CD4-positive, alpha-beta T cell treated with Interleukin-2 at 100 ng/mL for 4 hours (primary cell): ENCODE data around the gene NOS1AP.

Source experiments
- DNase-seq: peaks from one replicate; pipeline ENCODE4 v3.0.0-alpha.2; 2020; ENCODE audit warnings: low spot score

Gene NOS1AP

DNA sequence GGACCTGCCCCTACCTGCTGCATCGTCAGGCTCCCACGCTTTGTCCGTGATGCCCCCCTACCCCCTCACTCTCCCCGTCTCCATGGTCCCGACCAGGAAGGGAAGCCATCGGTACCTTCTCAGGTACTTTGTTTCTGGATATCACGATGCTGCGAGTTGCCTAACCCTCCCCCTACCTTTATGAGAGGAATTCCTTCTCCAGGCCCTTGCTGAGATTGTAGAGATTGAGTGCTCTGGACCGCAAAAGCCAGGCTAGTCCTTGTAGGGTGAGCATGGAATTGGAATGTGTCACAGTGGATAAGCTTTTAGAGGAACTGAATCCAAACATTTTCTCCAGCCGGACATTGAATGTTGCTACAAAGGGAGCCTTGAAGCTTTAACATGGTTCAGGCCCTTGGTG, 298.3 kb downstream of the NOS1AP start:
- no peak for DNase-seq

DNA sequence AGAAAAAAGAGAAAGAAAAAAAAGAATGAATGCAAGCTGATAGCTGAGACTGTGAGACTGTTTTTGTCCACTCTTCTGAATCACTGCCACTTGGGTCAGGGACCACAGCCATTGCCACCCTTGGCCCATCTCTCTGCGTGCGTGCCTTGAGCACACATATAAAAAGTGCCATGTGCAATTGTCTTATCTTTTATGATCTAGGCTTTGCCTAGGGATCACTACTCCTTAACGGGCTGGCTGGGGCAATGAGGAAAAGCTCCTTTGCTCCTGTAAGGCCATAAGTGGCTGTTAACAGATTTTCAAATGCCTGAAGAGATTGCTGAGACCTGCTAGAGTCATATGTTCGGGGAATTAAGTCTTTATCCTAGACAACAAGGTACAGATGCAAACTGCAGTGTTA, 299.0 kb downstream of the NOS1AP start:
- no peak for DNase-seq

DNA sequence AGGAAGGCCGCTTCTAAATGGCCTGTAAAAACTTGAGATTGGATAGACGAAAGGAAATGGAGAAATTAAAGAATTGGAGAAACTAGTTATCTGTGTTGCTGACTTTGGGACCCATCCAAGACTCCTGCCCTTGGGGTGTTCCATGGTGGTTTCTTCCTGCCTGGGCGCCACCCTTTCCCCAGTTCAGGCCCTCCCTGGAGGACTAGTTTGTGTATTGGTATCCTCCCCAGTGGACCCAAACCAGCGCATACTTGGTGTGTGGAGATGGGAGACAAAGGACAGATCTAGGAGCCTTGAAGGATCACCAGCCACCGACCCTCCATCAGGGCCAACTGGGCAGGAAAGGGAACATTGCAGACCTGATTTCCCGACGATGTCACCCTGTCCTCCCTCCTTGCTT, 300.1 kb downstream of the NOS1AP start:
- no peak for DNase-seq

DNA sequence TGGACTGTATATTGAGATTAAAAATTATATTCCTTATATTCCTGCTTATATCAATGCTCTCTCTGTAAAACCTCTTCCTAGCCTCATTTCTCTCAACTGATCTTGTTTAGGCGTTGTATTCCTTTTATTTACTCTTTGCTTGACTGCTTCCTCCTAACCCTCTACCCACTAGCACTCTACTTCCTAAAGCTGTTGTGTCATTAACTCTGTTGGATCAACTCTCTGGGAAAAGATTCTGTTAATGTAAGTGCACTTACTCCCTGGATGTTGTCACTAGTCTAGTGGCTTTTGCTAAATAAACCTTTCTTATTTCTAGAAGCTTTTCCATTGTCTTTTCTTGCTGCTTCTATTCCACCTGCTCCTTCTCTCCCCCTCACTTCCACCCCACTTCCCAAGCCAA, 300.7 kb downstream of the NOS1AP start:
- no peak for DNase-seq

DNA sequence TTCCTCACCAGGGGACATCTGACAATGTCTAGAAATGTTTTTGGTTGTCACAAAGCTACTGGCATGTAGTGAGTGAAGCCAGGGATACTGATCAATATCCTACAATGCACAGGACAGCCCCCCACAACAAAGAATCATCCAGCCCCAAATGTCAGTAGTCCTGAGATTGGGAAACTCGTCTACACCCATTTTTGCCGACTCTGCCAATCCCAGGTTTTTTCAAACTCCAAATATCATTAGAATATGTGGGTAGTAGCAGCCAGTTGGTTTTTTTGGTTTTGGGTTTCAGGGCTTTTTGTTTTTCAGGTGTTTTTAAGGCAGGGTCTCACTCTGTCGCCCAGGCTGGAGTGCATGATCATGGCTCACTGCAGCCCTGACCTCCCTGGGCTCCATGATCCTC, 301.2 kb downstream of the NOS1AP start:
- no peak for DNase-seq

DNA sequence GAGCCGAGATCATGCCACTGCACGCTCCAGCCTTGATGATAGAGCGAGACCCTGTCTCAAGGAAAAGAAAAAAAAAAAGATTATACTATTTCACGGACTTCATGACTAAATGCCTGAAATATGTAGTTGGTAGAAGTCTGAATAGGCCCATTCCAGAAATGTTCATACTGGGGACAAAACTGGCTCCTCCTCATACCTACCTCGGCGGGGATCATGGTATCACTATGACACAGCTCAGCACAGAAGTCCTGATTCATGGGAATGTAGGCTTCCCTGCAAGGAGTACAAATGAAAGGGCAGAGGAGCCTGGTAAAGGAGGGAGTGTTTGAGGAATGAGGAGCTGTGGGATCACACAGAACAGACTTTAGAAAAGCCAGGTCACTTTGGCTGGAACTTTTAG, 302.1 kb downstream of the NOS1AP start:
- DNase-seq, result no peak

DNA sequence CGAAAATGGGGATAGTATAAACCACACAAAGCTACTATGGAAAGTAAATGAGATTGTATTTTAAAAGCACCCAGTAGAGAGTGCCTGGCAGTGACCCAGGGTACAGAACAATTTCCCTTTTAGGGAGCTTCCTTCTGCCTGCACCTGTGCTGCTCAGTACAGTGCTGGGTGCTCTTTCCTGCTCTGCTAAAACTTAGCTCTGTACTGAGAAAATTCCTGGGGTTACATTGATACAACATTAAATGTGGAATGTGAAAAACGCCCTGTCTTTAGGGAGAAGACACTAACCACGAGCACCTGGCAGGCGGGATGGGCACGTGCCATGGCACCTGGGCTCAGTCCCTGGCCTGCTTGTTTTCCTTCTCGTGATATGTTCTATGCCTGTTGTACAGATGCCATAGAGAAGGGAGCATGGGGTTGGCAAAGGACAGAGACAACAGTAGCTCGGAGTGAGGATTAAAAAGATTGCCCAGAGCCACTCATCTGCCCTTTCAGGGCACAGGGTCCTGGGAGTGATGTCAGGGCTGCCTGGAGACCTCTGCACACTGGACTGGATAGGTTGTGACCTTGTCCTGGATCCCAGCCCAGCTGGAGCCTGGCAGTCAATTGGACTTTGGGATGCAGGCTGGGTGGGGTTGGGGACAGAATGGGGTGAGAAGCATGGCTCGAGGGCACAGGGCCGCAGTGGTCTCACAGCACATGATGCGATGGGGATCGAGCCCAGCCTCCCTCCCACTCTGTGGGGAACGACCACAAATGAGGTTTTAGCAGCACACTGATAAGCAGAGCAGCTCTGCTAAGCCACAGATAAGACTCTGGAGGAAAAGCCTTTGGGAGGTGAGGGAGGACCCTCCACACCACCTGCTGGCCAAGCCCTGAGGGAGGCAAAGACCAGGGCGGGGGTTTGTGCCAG, 302.9 kb downstream of the NOS1AP start:
- no peak for DNase-seq

DNA sequence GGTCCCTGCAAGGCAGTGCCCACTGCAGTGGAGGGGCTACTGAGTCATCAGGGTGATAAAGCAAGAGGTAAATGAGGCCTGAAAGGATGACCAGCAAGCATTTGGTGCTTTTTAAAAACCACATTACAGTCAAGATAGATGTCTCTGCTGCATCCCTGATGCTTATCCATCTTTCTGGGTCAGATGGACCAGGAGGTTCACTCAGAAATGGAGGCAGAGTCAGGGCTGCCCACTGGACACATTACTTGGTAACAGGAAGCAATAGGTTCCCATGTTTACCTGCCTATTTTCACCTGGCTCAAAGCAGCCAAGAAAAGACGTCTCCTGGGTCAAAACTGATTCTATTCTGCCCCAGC, 303.6 kb downstream of the NOS1AP start:
- no peak for DNase-seq

DNA sequence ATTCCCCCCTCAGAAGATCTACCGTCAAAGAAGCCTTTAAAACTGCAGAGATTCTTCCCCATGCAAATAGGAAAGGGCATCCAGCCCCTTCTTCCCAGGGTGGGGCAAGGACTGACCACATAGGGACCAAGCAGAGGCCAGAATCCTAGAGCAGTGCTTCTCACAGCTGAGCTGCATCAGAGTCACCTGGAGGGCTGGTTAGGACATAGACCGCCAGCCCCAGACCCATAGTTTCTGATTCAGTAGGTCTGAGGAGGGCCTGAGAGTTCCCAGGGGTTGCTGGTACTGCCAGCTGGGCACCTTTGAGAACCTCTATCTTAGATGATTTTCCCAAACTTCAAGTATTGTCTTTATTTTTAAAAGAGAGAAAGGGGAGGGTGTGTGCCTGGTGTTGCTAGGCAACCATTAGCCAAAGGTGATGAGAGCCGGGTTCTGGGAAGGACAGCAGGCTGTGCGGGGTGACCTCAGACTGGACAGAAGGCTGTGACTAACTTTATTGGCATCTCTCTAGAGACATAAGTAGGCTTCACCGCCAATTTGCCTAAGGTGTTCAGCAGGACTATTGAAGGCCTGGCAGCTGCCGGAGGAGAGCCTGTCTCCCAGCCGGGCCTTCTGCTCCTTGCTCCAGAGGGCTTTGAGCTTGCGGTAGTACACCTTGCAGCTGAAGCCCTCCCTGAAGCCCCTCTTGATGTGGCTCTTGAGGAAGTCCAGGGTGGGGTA, 304.2 kb downstream of the NOS1AP start:
- no peak for DNase-seq

DNA sequence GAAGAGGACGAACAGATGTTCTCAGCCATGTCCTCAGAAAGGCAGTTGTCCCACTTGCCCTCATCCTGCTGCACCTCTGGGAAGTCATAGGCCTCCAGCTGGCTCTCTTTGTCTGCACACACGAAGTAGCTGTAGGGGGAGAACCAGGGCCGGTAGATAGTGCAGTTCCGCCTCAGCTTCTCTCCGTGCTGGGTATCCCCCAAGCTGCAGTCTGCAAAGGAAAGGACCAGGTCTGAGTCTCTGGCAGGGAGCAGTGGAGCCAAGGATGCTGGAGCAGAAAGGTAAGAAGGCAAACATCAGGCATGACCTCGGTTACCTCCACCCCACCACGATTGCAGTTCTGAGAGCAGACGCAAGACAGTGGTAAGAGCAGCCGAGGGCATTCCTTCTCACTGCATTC, 304.9 kb downstream of the NOS1AP start:
- no peak for DNase-seq

DNA sequence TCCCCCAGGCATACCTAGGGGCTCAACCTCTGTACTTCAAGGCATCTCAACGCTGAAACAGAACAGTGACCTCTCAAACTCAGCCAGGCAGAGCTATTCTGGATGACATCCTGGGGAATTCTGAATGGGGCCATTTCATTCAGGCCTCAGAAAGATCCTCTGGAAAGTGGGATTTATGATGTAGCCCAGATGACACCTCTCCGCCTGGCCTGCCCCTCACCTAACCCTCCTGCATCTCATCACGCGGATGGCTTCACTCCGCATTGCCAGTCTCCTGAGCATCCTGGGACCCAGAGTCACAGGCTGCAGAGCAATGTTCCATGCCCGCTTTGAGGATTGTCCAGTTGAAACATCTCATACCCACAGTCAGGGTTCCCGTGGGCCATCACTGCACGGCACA, 306.0 kb downstream of the NOS1AP start:
- no peak for DNase-seq

DNA sequence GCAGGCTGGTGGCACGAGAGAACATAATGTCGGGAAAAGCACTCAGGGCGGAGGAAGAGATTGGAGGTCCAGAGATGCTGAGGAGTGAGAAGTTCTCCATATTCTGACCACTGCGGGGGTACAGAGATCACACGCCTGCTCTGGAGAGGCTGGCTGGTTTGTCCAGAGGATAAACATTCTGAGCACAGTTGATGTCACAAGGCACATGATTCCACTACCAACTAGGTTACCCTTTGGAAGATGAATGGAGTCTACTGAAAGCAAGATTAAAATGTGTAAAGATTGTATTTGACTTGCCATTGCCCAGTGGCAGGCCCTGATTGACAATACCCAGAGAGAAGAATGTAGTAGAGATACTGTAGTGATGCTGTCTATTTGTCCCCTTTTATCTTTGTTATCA, 307.2 kb downstream of the NOS1AP start, which contains the start of gene SPATA46:
Gene SPATA46, minus strand, starts transcription at position 164 of the 400 bp plus-strand sequence. Its CDS starts 64 bp downstream, at position 100.
- no peak for DNase-seq

DNA sequence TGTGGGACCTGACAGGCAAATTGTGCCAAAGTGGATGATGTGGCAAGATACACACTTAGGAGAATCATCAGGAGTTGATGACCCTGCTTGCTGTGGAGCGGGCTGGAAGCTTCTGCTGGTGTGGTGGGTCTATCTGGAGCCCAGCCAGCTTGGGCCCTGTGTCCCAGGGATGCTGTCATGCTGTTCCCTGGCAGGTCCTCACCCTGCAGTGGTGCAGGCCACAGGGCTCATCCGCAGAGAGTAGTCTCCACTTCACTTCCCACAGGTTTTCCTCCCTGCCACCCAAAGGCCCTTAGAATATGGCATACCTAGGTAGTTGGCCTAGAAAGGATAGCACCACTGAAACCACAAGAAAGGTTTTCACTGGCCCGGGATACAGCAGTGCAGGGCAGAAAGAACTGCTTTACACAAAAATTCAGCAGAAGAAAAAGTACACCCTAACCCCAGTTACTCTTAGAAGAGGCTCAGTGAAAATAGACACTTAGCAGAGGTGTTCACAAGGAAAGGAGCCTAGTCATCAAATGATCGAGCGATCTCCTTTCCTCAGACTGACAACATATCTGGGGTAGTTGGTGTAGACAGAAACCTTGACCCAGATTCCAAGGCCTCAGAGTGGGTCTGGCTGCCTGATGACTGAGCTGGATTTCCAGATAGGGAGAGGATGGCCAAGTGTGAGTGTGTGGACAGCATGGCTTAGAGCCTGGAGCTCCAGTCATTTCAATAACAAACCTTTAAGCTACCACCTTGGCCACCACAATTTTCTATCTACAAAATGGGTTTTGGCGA, 310.8 kb downstream of the NOS1AP start:
- no peak for DNase-seq

DNA sequence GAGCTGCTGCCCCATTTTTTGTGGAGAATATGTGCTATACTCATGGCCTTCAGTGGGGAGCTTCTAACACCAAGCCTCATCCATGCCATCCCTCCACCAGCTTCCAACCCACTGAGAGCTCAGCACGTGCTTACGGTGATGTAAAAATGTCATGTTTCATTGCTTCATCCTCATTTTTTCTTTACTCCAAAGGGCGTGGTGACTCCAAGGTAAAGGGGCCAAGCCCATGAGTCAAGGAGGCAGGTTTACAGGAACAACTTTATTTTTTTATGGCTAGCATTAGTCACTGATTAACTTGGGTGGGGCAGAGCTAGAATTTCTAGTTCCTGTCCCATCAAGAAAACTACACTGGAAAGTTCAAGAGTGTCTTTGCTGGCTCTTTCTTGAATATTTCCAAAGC, 311.9 kb downstream of the NOS1AP start, which contains the start of gene C1orf226:
Gene C1orf226, plus strand, starts transcription at position 346 of the 400 bp plus-strand sequence. CDS start 174 bp downstream, outside the sequence.
- no peak for DNase-seq

DNA sequence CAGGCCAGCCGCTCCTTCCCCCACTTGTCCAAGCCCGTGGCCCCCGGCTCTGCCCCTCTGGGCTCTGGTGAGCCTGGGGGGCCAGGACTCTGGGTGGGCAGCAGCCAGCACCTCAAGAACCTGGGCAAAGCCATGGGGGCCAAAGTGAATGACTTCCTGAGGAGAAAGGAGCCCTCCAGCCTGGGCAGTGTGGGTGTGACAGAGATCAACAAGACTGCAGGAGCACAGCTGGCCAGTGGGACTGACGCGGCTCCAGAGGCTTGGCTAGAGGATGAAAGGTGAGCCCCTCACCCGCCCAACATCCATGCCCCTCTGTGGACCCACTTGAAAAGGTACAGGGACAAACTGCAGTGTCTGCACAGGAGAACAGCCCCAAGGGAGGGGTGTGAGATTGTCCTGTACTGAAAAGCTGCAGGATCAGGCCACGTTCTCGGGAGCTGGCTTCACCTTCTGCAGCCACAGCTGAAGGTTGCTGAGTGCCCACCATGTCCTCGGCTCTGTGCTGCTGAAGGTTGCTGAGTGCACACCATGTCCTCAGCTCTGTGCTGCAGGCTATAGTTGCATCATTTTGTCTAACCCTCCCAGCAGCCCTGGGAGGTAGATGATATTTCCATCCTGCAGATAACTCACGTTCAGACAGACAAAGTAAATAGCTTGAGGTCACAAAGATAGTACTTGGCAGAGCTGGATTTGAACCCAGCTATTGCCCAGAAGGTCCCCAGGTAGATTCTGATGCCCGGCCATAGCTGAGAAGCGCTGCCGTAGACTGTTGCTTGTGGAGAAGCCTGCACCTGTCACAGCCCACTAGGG, 312.7 kb downstream of the NOS1AP start:
- no peak for DNase-seq

DNA sequence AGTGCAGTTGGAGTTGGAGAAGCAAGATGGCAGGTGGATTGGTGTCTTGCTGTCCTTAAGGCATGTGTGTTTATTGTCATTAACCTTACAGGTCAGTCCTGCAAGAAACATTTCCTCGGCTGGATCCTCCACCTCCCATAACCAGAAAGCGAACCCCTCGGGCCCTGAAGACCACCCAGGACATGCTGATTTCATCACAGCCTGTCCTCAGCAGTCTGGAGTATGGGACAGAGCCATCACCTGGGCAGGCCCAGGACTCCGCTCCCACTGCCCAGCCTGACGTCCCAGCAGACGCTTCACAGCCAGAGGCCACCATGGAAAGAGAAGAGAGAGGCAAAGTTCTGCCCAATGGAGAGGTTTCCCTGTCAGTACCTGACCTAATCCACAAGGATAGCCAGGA, 313.6 kb downstream of the NOS1AP start:
- no peak for DNase-seq

DNA sequence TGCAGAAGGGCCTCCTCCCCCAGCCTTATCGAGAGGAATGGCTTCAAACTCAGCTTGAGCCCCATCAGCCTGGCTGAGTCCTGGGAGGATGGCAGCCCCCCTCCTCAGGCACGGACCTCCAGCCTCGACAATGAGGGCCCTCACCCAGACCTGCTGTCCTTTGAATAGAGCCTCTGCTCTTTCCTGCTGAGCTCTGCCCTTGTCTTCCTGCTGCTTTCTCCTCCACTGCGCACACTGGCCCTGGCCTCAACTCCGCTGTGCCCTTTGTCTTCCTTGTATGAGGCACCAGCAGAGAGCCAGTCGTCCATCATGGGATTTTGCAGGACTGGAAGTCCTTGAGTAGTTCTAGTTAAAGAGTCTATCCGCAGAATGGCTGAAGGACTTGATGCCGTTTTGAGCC, 314.0 kb downstream of the NOS1AP start:
- no peak for DNase-seq

DNA sequence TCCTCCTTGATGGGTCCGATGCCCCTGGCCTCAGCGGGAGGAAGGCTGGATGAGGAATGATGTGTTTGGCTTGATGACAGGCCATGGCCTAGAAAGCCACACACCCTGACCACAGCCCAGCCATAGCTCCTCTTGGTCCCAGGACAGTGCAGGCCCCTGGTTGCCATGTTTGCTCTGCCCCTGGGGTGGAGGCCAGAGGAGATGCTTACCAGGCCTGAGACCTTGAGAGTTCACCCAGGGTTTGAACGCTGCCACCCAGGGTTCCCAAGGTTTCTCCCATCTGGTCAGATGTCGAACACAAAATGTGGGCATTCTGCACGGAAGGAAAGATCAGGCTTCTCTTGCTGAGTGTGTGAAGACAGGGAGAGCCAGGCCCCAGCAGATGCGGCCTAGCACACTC, 314.6 kb downstream of the NOS1AP start:
- DNase-seq, result no peak

DNA sequence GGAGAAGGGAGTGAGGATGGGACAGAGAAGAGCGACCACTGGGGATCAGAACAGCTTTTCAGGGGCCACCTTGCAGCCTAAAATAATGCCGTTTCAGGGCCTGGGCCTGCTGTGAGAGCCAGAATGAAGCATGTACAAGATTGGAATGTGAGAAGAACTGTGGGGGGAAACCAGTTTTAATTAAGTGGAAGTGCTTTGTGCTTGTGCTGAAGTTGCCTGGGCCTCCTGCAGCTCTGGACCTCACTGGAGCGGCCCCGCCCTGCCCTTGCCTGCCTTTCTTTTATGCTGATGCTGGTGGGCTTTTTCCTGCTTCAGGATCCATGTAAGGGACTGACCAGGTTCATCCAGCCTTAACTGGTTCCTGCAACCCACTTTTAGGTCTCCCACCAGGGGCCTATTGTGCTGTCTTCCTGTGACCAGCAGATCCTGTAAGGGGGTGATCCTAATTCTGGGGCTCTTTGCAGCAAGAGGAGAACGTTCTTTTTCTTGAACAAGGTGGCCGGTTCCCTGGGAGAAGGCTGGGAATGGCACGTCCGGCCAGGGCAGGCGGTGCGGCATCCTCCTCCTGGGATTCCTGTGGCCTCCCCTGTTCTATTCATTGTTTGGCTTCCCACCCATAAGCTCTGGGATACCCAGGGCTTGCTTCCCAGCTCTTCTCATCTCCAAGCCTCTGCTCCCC, 315.2 kb downstream of the NOS1AP start:
- DNase-seq, result no peak

DNA sequence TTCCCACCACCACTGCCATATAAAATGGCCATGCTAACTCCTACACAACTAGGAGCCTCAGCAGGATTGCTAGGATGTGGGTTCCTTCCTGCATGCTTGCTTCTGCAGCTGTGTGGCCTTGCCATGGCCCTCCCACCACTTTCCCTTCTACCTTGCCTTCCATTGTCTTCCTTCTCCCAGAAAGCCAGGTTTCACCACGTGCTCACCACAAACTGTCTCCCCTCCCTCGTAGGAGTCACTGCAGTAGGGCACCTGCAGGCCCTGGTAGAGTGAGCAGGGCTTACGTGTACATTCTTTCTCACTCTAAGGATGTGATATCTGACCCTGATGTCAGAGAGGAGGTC, 315.8 kb downstream of the NOS1AP start:
- DNase-seq, result no peak

DNA sequence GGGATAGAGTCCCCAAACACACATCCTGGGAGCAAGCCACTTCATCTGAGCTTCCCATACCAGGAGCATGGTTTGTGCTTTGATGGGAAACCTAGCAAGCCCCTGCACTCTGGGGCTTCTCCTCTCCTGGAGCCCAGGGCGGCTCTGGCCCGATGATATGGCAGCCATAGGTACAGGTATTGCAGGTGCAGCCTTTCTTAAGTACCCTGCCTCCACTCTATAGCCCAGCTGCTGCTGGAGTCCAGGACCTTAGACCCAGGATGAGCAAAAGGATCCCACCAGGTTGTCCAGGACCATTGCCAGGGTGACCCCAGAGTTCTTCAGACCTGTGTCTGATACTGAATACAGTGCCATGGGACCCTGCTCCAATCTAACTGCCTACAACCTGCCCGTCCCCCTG, 316.2 kb downstream of the NOS1AP start:
- DNase-seq, result no peak
